HG03571 (cell line): ENCODE results near the gene FRMD4A.

ENCODE experiments used
- ATAC-seq: cut with Tn5 transposase; IDR thresholded peaks from one replicate; pipeline ENCODE4 v1.9.1; 2021; ENCODE audit not compliant: unreplicated experiment

FRMD4A gene

GRCh38 chr10:13693783-13694700, 636.7 kb downstream of the FRMD4A start:
- ATAC-seq: no peak

- ATAC-seq: no peak
These were observed 640.4 kb downstream of the FRMD4A start for GRCh38 chr10:13690281-13690825.

GRCh38 chr10:13686331-13686752, 644.4 kb downstream of the FRMD4A start:
- no peak for ATAC-seq

GRCh38 chr10:13685885-13686284, 644.8 kb downstream of the FRMD4A start:
- ATAC-seq: no peak

GRCh38 chr10:13684806-13685482, 645.8 kb downstream of the FRMD4A start:
- ATAC-seq: no peak

- no peak for ATAC-seq
These were observed 646.4 kb downstream of the FRMD4A start for GRCh38 chr10:13684252-13684791.

- ATAC-seq: no peak
These were observed 647.7 kb downstream of the FRMD4A start for GRCh38 chr10:13683017-13683416.

- ATAC-seq: no peak
These were observed 648.8 kb downstream of the FRMD4A start for GRCh38 chr10:13681960-13682359.

- no peak for ATAC-seq
These were observed 649.2 kb downstream of the FRMD4A start for GRCh38 chr10:13681528-13681927.

GRCh38 chr10:13681095-13681494, 649.6 kb downstream of the FRMD4A start:
- no peak for ATAC-seq

- ATAC-seq: no peak
These were observed 652.5 kb downstream of the FRMD4A start for GRCh38 chr10:13678101-13678843.

- ATAC-seq: no peak
These were observed 655.8 kb downstream of the FRMD4A start for GRCh38 chr10:13674645-13675588.

GRCh38 chr10:13673156-13673555, 657.6 kb downstream of the FRMD4A start:
- no peak for ATAC-seq

- no peak for ATAC-seq
These were observed 658.2 kb downstream of the FRMD4A start for GRCh38 chr10:13672548-13672947.

GRCh38 chr10:13671904-13672303, 658.8 kb downstream of the FRMD4A start:
- ATAC-seq: no peak

GRCh38 chr10:13670311-13670710, 660.4 kb downstream of the FRMD4A start:
- no peak for ATAC-seq

GRCh38 chr10:13669901-13670300, 660.8 kb downstream of the FRMD4A start:
- no peak for ATAC-seq

GRCh38 chr10:13669182-13669855, 661.4 kb downstream of the FRMD4A start:
- ATAC-seq: no peak

GRCh38 chr10:13668126-13668525, 662.6 kb downstream of the FRMD4A start:
- ATAC-seq: no peak
